GM12878 (cell line): Measurements from ENCODE around the gene ADSS1. TPM values are rescaled to one million over a fixed set of nuclear protein-coding genes. Genes with fewer than 3 reads are reported as not detected.

ENCODE experiments used
- ATAC-seq: fragments of 200-7000 bp; cut with Tn5 transposase; 3 replicates; pipeline ENCODE4 v1.9.1; 2020; ENCODE audit warnings: mild to moderate bottlenecking, moderate library complexity
- BruUV-seq: library from RNA; stranded (reverse); fragments of 400-500 nt; replicated peaks from 2 replicates; lab custom pipeline; 2021; lab: Mats Ljungman, UMichigan
- CTCF ChIA-PET: fragments of 300-600 bp; sonication (Branson Sonifier 250); formaldehyde crosslinking; extraction: SDS; loops from one replicate; lab custom pipeline; 2021; ENCODE audit warnings: inconsistent platforms; lab: Yijun Ruan, JAX
- POLR2A ChIA-PET: fragments of 350-600 bp; formaldehyde crosslinking; extraction: SDS; loops from one replicate; lab custom pipeline; 2021; ENCODE audit warnings: inconsistent platforms; lab: Charles Lee
- RAD21 ChIA-PET: fragments of 300-600 bp; sonication (Branson Sonifier 250); formaldehyde crosslinking; loops from one replicate; lab custom pipeline; 2023; ENCODE audit warnings: antibody characterized with exemption; ENCODE audit not compliant: unreplicated experiment; lab: Charles Lee
- SMC1A ChIA-PET: fragments of 300-600 bp; sonication (Branson Sonifier 250); formaldehyde crosslinking; loops from one replicate; lab custom pipeline; 2023; ENCODE audit not compliant: unreplicated experiment, uncharacterized antibody; lab: Charles Lee
- DNase-seq: peaks from one replicate; pipeline ENCODE4 v3.0.0-alpha.2; 2011; ENCODE audit warnings: low read depth, low spot score
- FAIRE-seq: peaks from 3 replicates; lab custom pipeline; 2011; peaks lifted over from hg19 to GRCh38; lab: Jason Lieb, UNC
- H2AFZ ChIP-seq: 2 replicates; pipeline ENCODE4 v1.6.0; 2011; ENCODE audit warnings: low read depth, low read length, control low read depth; ENCODE audit not compliant: control insufficient read depth
- H3K27ac ChIP-seq: 2 replicates; pipeline ENCODE4 v1.5.1; 2011; ENCODE audit warnings: control low read depth; ENCODE audit not compliant: control insufficient read depth, insufficient read depth
- H3K27me3 ChIP-seq, 2 experiments: replicated peaks in 1 of 2; 2 replicates each; pipeline versions ENCODE4 v1.6.0 to v1.6.1; 2011; ENCODE audit warnings: low read length in 1 of 2; ENCODE audit not compliant: control insufficient read depth in 2 of 2, insufficient read depth in 2 of 2
- H3K36me3 ChIP-seq, 2 experiments: 2 replicates each; pipeline ENCODE4 v1.5.1; 2011; ENCODE audit warnings: low read length in 1 of 2; ENCODE audit not compliant: control insufficient read depth in 2 of 2, insufficient read depth in 2 of 2
- H3K4me1 ChIP-seq: 2 replicates; pipeline ENCODE4 v1.6.1; 2011; ENCODE audit warnings: mild to moderate bottlenecking, low read length, moderate library complexity, mixed read lengths; ENCODE audit not compliant: control insufficient read depth, insufficient read depth
- H3K4me2 ChIP-seq: 2 replicates; pipeline ENCODE4 v1.6.0; 2011; ENCODE audit warnings: control low read depth; ENCODE audit not compliant: control insufficient read depth, insufficient read depth
- H3K4me3 ChIP-seq: fragments of 200-600 bp; sonication (generic); 2 replicates; pipeline ENCODE4 v1.5.1; 2016
- H3K79me2 ChIP-seq: 2 replicates; pipeline ENCODE4 v1.6.0; 2011; ENCODE audit warnings: low read length; ENCODE audit not compliant: control insufficient read depth, insufficient read depth
- H3K9ac ChIP-seq: 2 replicates; pipeline ENCODE4 v1.8.0; 2011; ENCODE audit warnings: low read length, control low read depth, mixed read lengths; ENCODE audit not compliant: control insufficient read depth, insufficient read depth
- H3K9me3 ChIP-seq: replicated peaks from 3 replicates; pipeline ENCODE4 v1.5.1; 2011; ENCODE audit warnings: mild to moderate bottlenecking, low read length; ENCODE audit not compliant: control insufficient read depth, insufficient read depth
- H4K20me1 ChIP-seq: 2 replicates; pipeline ENCODE4 v1.6.0; 2011; ENCODE audit not compliant: control insufficient read depth, insufficient read depth
- EP300 ChIP-seq, 2 experiments: fragments of 150-350 bp in 1 of 2; IDR thresholded peaks; 2 replicates each; pipeline ENCODE4 v1.6.1; 2011 to 2012; ENCODE audit warnings: low read depth in 2 of 2, low read length in 2 of 2, borderline replicate concordance in 1 of 2, improper control_type of control experiment in 1 of 2, inconsistent platforms in 1 of 2; ENCODE audit not compliant: control insufficient read depth in 1 of 2
- PBX3 ChIP-seq: IDR thresholded peaks from 2 replicates; pipeline ENCODE4 v1.6.1; 2011; ENCODE audit warnings: mild to moderate bottlenecking, low read depth, low read length, moderate library complexity; ENCODE audit not compliant: insufficient replicate concordance
- WGBS: methylation state at CpG from one replicate; pipeline ENCODE4 v1.1.6; 2016; ENCODE audit warnings: low lambda C conversion rate; ENCODE audit not compliant: insufficient replicate concordance, insufficient coverage; ENCODE audit errors: missing lambda C conversion rate; 5-methylcytosine and 5-hydroxymethylcytosine counted together
- in situ Hi-C: fragments of 300-500 bp; cut with MboI; formaldehyde crosslinking; loops from 9 replicates; pipeline ENCODE4 v1.14.3; 2018; ENCODE audit warnings: mixed read lengths
- intact Hi-C: fragments of 100-400 bp; cut with micrococcal nuclease; formaldehyde crosslinking; loops from one replicate; pipeline ENCODE4 v1.14.2; 2022; ENCODE audit not compliant: unreplicated experiment
- polyA plus RNA-seq, 11 experiments: library from polyadenylated mRNA; depleted of rRNA in 4 of 11; unstranded in 6 of 11; stranded (reverse) in 5 of 11; fragments of >200 nt; fragmentation: Nextera tagmentation in 4 of 11; fragmentation: Illumina TruSeq in 1 of 11; extraction: Ambion mirVana in 4 of 11; extraction: Trizol in 1 of 11; gene quantifications; 1 replicate in 1 of 11; 2 replicates in 10 of 11; pipeline versions ENCODE4 v1.2.1 to v1.2.3, GENCODE V29; 2011 to 2016; ENCODE audit warnings: inconsistent platforms in 2 of 11, missing spikeins in 2 of 11, low read depth in 1 of 11
- total RNA-seq, 4 experiments: library from RNA; depleted of rRNA in 3 of 4; stranded (reverse); fragments of >200 nt in 3 of 4; fragmentation: Illumina TruSeq in 1 of 4; extraction: Trizol in 1 of 4; gene quantifications; 2 replicates each; pipeline versions ENCODE4 v1.2.1 to v1.2.3, GENCODE V29; 2013 to 2021

Gene ADSS1
- total and polyA plus RNA-seq, 10 of the 15 experiments (the other 5 are each of a cell fraction or from before 2014, with no cell fraction given) = 0.11 to 0.45 (median 0.28) TPM; not detected in 5

GRCh38 chr14:104675447-104675846 is 48.6 kb upstream of the ADSS1 start:
- Histone ChIP-seq H2AFZ (no peak overlapping the region), H3K4me2 (no peak overlapping the region), H3K79me2 (no peaks in the 10 kb centered on the region), H3K9me3 (peaks cover 4% of the 10 kb centered on the region; the same call in 1 of the 3 replicates), H3K27ac (no peak overlapping the region), H3K4me3 (no peak overlapping the region), H3K27me3 (no peaks in the 10 kb centered on the region; a peak in 1 of 4 replicates), H3K36me3 (no peaks in the 10 kb centered on the region), H3K4me1 (peaks cover 23% of the 10 kb centered on the region), H4K20me1 (no peaks in the 10 kb centered on the region), H3K9ac (no peak overlapping the region)
- CTCF ChIA-PET = interaction anchor here (0.6 to 8.3 kb wide), 2 partner anchors 16 to 286 kb away, joined by 3 to 72 read pairs; no protein-coding TSS in a partner anchor
- SMC1A ChIA-PET = interaction anchor here (1.6 kb wide), 1 partner anchor 15 kb away, joined by 3 read pairs; no protein-coding TSS in a partner anchor
- in situ Hi-C loops (no loop called here), intact Hi-C loops (no loop called here)
- DNase-seq (no peak), FAIRE-seq (no peak), ATAC-seq (no peak)
- RAD21 ChIA-PET = interaction anchor here (1.2 kb wide), 1 partner anchor 17 kb away, joined by 3 read pairs; no protein-coding TSS in a partner anchor
- BruUV-seq = no TSS peak
- WGBS = 94% methylated on average over 2 of the region's 2 CpGs
- no peak for TF ChIP-seq EP300 (IDR thresholded peaks at IDR 0.05; ENCODE audit: borderline replicate concordance in 1 of 2, control insufficient read depth in 1 of 2, low read depth in 2 of 2, low read length in 2 of 2)
- no peak for TF ChIP-seq PBX3
- POLR2A ChIA-PET = interaction anchor here (0.8 kb wide), 1 partner anchor 18 kb away, joined by 5 read pairs; no protein-coding TSS in a partner anchor
